Type B pancreatic cell (in vitro differentiated cells): Measurements from ENCODE around the gene TARDBP. TPM values are rescaled to one million over a fixed set of nuclear protein-coding genes. Genes with fewer than 3 reads are reported as not detected.
"Not testable (repeated sequence)": the region's sequence is repeated elsewhere in the genome, so short reads cannot be mapped to it uniquely, and the experiment has no call there.

Source experiments
- DNase-seq: peaks from one replicate; pipeline ENCODE4 v3.0.0; 2021; ENCODE audit warnings: mixed read lengths; ENCODE audit not compliant: unreplicated experiment; ENCODE audit errors: extremely low spot score
- H3K27ac Mint-ChIP-seq: 2 replicates; pipeline ENCODE4 v1.8.0; 2021; ENCODE audit warnings: mild to moderate bottlenecking, mixed read lengths
- H3K27me3 Mint-ChIP-seq: 2 replicates; pipeline ENCODE4 v1.8.0; 2021; ENCODE audit warnings: mixed read lengths
- H3K36me3 Mint-ChIP-seq: 2 replicates; pipeline ENCODE4 v1.8.0; 2021; ENCODE audit warnings: mixed read lengths
- H3K4me1 Mint-ChIP-seq: one replicate; pipeline ENCODE4 v1.8.0; 2021; ENCODE audit warnings: mixed read lengths; ENCODE audit not compliant: unreplicated experiment
- H3K4me3 Mint-ChIP-seq: 2 replicates; pipeline ENCODE4 v1.8.0; 2021; ENCODE audit warnings: mild to moderate bottlenecking, mixed read lengths
- H3K9me3 Mint-ChIP-seq: 2 replicates; pipeline ENCODE4 v1.8.0; 2021; ENCODE audit warnings: mixed read lengths
- CTCF ChIP-seq: fragments of 200-600 bp; sonication (generic); conservative IDR thresholded peaks from 2 replicates; pipeline ENCODE4 v1.5.0; 2021; ENCODE audit warnings: antibody characterized with exemption, mild to moderate bottlenecking
- total RNA-seq: library from RNA; stranded (reverse); gene quantifications from 2 replicates; pipeline ENCODE4 v1.2.1, GENCODE V29; 2021; ENCODE audit warnings: low replicate concordance

TARDBP gene
- total RNA-seq, 1 donor from 2014 or later, result 188 TPM

GRCh38 chr1:11061652-11062365, 49.4 kb downstream of the TARDBP start:
- H3K9me3 Mint-ChIP-seq, result no peaks in the 10 kb centered on the region
- no peaks in the 10 kb centered on the region for H3K27me3 Mint-ChIP-seq
- DNase-seq, result no peak
- no peak for TF ChIP-seq CTCF
- no peak overlapping the region for H3K27ac Mint-ChIP-seq
- H3K4me3 Mint-ChIP-seq, result peak overlapping the region; percentile 20
- peaks cover 10% of the 10 kb centered on the region for H3K36me3 Mint-ChIP-seq
- H3K4me1 Mint-ChIP-seq, result peaks cover 11% of the 10 kb centered on the region

- TF ChIP-seq CTCF, result no peak
- Mint-ChIP-seq H3K4me1 (peaks cover 11% of the 10 kb centered on the region), H3K27me3 (no peaks in the 10 kb centered on the region), H3K4me3 (peak overlapping the region; percentile 36), H3K27ac (no peak overlapping the region), H3K9me3 (no peaks in the 10 kb centered on the region), H3K36me3 (peaks cover 10% of the 10 kb centered on the region)
- no peak for DNase-seq
Observed at GRCh38 chr1:11062965-11063401, 50.5 kb downstream of the TARDBP start.

GRCh38 chr1:11063937-11064537, 51.6 kb downstream of the TARDBP start:
- DNase-seq, H3K4me1 Mint-ChIP-seq, H3K4me3 Mint-ChIP-seq, H3K27me3 Mint-ChIP-seq, H3K27ac Mint-ChIP-seq, H3K9me3 Mint-ChIP-seq: not testable (repeated sequence)
- peaks cover 10% of the 10 kb centered on the region for H3K36me3 Mint-ChIP-seq

GRCh38 chr1:11064942-11065341, 52.5 kb downstream of the TARDBP start:
- Mint-ChIP-seq H3K36me3 (peaks cover 15% of the 10 kb centered on the region), H3K27ac (no peak overlapping the region), H3K4me1 (peaks cover 8% of the 10 kb centered on the region), H3K27me3 (no peaks in the 10 kb centered on the region), H3K4me3 (no peak overlapping the region), H3K9me3 (no peaks in the 10 kb centered on the region)
- TF ChIP-seq CTCF, result no peak
- no peak for DNase-seq

GRCh38 chr1:11065796-11066195, 53.3 kb downstream of the TARDBP start:
- peaks cover 15% of the 10 kb centered on the region for H3K36me3 Mint-ChIP-seq
- no peak for TF ChIP-seq CTCF
- H3K4me3 Mint-ChIP-seq, result no peak overlapping the region
- peaks cover 3% of the 10 kb centered on the region for H3K4me1 Mint-ChIP-seq
- no peaks in the 10 kb centered on the region for H3K27me3 Mint-ChIP-seq
- H3K9me3 Mint-ChIP-seq, result no peaks in the 10 kb centered on the region
- DNase-seq, result no peak
- no peak overlapping the region for H3K27ac Mint-ChIP-seq
